Activated CD8-positive, alpha-beta memory T cell treated with anti-CD3 and anti-CD28 coated beads, Interleukin-2, amount 50 U/mL, for 48 hours (primary cell): ENCODE results near the gene NFKBIB.
"Not testable (repeated sequence)": the region's sequence is repeated elsewhere in the genome, so short reads cannot be mapped to it uniquely, and the experiment has no call there.

ENCODE experiments used
- DNase-seq: peaks from one replicate; pipeline ENCODE4 v3.0.0-alpha.2; 2020

NFKBIB gene

GRCh38 chr19:38875656-38876395 lies 23.9 kb upstream of the NFKBIB start:
- DNase-seq, result no peak

- DNase-seq, result peak; percentile 80
These were observed 21.8 kb upstream of the NFKBIB start, which contains the start of gene RINL for GRCh38 chr19:38877781-38878574. Gene RINL, minus strand, starts transcription at chr19:38878275. Its CDS starts 1,533 bp downstream, at chr19:38876742.

- peak; percentile 62 for DNase-seq
These were observed 21.0 kb upstream of the NFKBIB start for GRCh38 chr19:38878575-38879399.

GRCh38 chr19:38879400-38879751 lies 20.4 kb upstream of the NFKBIB start:
- no peak for DNase-seq

- DNase-seq, result no peak
These were observed 19.5 kb upstream of the NFKBIB start for GRCh38 chr19:38880076-38880881.

- DNase-seq, result no peak
These were observed 18.7 kb upstream of the NFKBIB start for GRCh38 chr19:38880882-38881609.

GRCh38 chr19:38883286-38883685 lies 16.5 kb upstream of the NFKBIB start:
- DNase-seq, result no peak

GRCh38 chr19:38884691-38885090 lies 15.1 kb upstream of the NFKBIB start:
- not testable (repeated sequence) for DNase-seq

GRCh38 chr19:38888876-38889275 lies 10.9 kb upstream of the NFKBIB start:
- no peak for DNase-seq

GRCh38 chr19:38889803-38890202 lies 10.0 kb upstream of the NFKBIB start:
- DNase-seq, result no peak

- no peak for DNase-seq
These were observed 9.1 kb upstream of the NFKBIB start for GRCh38 chr19:38890686-38891085.

- DNase-seq, result no peak
These were observed 8.0 kb upstream of the NFKBIB start for GRCh38 chr19:38891771-38892170.

- no peak for DNase-seq
These were observed 6.9 kb upstream of the NFKBIB start for GRCh38 chr19:38892841-38893240.

GRCh38 chr19:38893341-38893771 lies 6.4 kb upstream of the NFKBIB start:
- DNase-seq, result no peak

- no peak for DNase-seq
These were observed 4.8 kb upstream of the NFKBIB start for GRCh38 chr19:38894968-38895367.

GRCh38 chr19:38898788-38899446 lies 852 bp upstream of the NFKBIB start:
- DNase-seq, result no peak

- DNase-seq, result no peak
These were observed 447 bp downstream of the NFKBIB start for GRCh38 chr19:38900202-38900629.

- no peak for DNase-seq
These were observed 998 bp downstream of the NFKBIB start for GRCh38 chr19:38900743-38901190.

GRCh38 chr19:38901683-38902082 lies 1.9 kb downstream of the NFKBIB start:
- no peak for DNase-seq

GRCh38 chr19:38904581-38905539 lies 5.1 kb downstream of the NFKBIB start:
- no peak for DNase-seq
